MM.1S (cell line): ENCODE results near the gene SNRPB2.

ENCODE experiments used
- DNase-seq: peaks from one replicate; pipeline ENCODE4 v3.0.0-alpha.2; 2015
- H2AFZ ChIP-seq: fragments of 300-600 bp; sonication (generic); 2 replicates; pipeline ENCODE4 v1.6.0; 2016; ENCODE audit warnings: antibody characterized with exemption, low read length
- H3F3A ChIP-seq: fragments of 300-600 bp; sonication (generic); 2 replicates; pipeline ENCODE4 v1.6.1; 2016; ENCODE audit warnings: mild to moderate bottlenecking, antibody characterized with exemption, low read length, moderate library complexity, mixed read lengths; ENCODE audit not compliant: insufficient read depth
- H3K27ac ChIP-seq: fragments of 300-600 bp; sonication (generic); 2 replicates; pipeline ENCODE4 v1.5.1; 2016; ENCODE audit warnings: mild to moderate bottlenecking, low read length
- H3K27me3 ChIP-seq: fragments of 300-600 bp; sonication (generic); replicated peaks from 2 replicates; pipeline ENCODE4 v1.6.0; 2016; ENCODE audit warnings: low read length; ENCODE audit not compliant: insufficient read depth
- H3K36me3 ChIP-seq: fragments of 300-600 bp; sonication (generic); replicated peaks from 2 replicates; pipeline ENCODE4 v1.6.1; 2016; ENCODE audit warnings: mild to moderate bottlenecking, low read length, mixed read lengths; ENCODE audit not compliant: insufficient read depth
- H3K4me1 ChIP-seq: fragments of 300-600 bp; sonication (generic); 2 replicates; pipeline ENCODE4 v1.6.1; 2016; ENCODE audit warnings: low read length, mixed read lengths
- H3K4me2 ChIP-seq: fragments of 300-600 bp; sonication (generic); 2 replicates; pipeline ENCODE4 v1.6.0; 2016; ENCODE audit warnings: low read depth, low read length
- H3K4me3 ChIP-seq: fragments of 300-600 bp; sonication (generic); 2 replicates; pipeline ENCODE4 v1.5.1; 2016; ENCODE audit warnings: low read length, mixed read lengths
- H3K79me2 ChIP-seq: fragments of 300-600 bp; sonication (generic); 2 replicates; pipeline ENCODE4 v1.6.1; 2016; ENCODE audit warnings: mixed run types, low read length, mixed read lengths
- H3K9ac ChIP-seq: fragments of 300-600 bp; sonication (generic); 2 replicates; pipeline ENCODE4 v1.6.1; 2016; ENCODE audit warnings: low read length, mixed read lengths
- H3K9me2 ChIP-seq: fragments of 300-600 bp; sonication (generic); replicated peaks from 2 replicates; pipeline ENCODE4 v1.6.1; 2016; ENCODE audit warnings: mild to moderate bottlenecking, low read length, mixed read lengths; ENCODE audit not compliant: insufficient read depth
- H3K9me3 ChIP-seq: fragments of 300-600 bp; sonication (generic); replicated peaks from 2 replicates; pipeline ENCODE4 v1.6.1; 2016; ENCODE audit warnings: mild to moderate bottlenecking, low read length, mixed read lengths; ENCODE audit not compliant: insufficient read depth
- H4K20me1 ChIP-seq: fragments of 300-600 bp; sonication (generic); 2 replicates; pipeline ENCODE4 v1.6.1; 2016; ENCODE audit warnings: mild to moderate bottlenecking, low read length, moderate library complexity, mixed read lengths; ENCODE audit not compliant: insufficient read depth
- EZH2 ChIP-seq: fragments of 300-600 bp; sonication (generic); optimal IDR thresholded peaks from 2 replicates; pipeline ENCODE3; 2017; ENCODE audit warnings: low read depth, mild to moderate bottlenecking, antibody characterized with exemption, low read length, mixed read lengths
- EZH2phosphoT487 ChIP-seq: fragments of 300-600 bp; sonication (generic); IDR thresholded peaks from 2 replicates; pipeline ENCODE4 v1.6.1; 2018; ENCODE audit warnings: antibody characterized with exemption, low read length
- TF ChIP-seq, protein P1 (sequence below): fragments of 300-600 bp; sonication (generic); IDR thresholded peaks from 2 replicates; pipeline ENCODE4 v1.5.1; 2016; ENCODE audit warnings: antibody characterized with exemption, low read length, mixed read lengths

The SNRPB2 gene

DNA sequence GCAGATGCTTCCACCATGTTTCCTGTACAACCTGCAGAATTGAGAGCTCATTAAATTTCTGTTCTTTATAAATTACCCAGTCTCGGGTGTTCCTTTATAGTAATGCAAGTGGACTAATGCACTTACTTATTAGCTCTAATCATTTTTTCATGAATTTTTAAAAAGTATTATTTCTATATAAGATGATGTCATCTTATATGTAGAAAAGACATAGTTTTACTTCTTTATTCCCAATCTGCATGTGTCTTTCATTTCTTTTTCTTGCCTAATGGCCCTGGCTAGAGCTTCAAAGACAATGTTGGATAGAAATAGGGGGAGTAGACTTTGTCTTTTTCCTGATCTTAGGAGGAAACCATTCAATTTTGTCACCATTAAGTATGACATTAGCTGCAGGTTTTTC lies 46.1 kb downstream of the SNRPB2 start:
- H3K4me3 ChIP-seq, result no peak overlapping the region
- no peaks in the 10 kb centered on the region for H3K36me3 ChIP-seq
- H3K4me2 ChIP-seq, result no peak overlapping the region
- H3F3A ChIP-seq, result no peaks in the 10 kb centered on the region
- no peak overlapping the region for H3K27ac ChIP-seq
- TF ChIP-seq EZH2 (no peak), EZH2phosphoT487 (no peak)
- TF ChIP-seq, protein P1, sequence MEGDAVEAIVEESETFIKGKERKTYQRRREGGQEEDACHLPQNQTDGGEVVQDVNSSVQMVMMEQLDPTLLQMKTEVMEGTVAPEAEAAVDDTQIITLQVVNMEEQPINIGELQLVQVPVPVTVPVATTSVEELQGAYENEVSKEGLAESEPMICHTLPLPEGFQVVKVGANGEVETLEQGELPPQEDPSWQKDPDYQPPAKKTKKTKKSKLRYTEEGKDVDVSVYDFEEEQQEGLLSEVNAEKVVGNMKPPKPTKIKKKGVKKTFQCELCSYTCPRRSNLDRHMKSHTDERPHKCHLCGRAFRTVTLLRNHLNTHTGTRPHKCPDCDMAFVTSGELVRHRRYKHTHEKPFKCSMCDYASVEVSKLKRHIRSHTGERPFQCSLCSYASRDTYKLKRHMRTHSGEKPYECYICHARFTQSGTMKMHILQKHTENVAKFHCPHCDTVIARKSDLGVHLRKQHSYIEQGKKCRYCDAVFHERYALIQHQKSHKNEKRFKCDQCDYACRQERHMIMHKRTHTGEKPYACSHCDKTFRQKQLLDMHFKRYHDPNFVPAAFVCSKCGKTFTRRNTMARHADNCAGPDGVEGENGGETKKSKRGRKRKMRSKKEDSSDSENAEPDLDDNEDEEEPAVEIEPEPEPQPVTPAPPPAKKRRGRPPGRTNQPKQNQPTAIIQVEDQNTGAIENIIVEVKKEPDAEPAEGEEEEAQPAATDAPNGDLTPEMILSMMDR, result no peak
- H4K20me1 ChIP-seq, result no peaks in the 10 kb centered on the region
- no peaks in the 10 kb centered on the region for H3K27me3 ChIP-seq
- no peaks in the 10 kb centered on the region for H3K4me1 ChIP-seq
- H2AFZ ChIP-seq, result no peak overlapping the region
- no peak overlapping the region for H3K9ac ChIP-seq
- no peak for DNase-seq
- H3K9me2 ChIP-seq, result no peaks in the 10 kb centered on the region
- no peaks in the 10 kb centered on the region for H3K79me2 ChIP-seq
- H3K9me3 ChIP-seq, result no peaks in the 10 kb centered on the region

DNA sequence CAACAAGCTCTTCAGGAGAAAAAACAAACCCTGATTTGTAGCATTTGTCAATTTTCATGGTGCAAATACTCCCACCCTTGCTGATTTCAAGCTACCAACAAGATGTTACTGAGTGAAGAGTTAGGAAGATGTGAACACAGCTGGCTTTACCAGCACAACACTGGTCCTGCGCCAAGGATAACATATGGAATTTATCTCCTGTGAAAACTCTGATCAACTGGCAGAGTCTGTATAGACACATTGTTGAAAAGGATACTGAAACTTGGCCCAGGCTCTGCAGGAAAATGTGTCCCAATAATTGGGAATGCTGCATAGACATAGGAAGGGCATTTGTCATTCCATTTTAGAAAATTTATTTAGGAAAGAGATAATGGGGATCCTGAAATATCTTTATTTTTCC lies 47.3 kb downstream of the SNRPB2 start:
- H3K9me2 ChIP-seq, result no peaks in the 10 kb centered on the region
- DNase-seq, result no peak
- H3K9me3 ChIP-seq, result no peaks in the 10 kb centered on the region
- no peak overlapping the region for H2AFZ ChIP-seq
- no peak overlapping the region for H3K4me2 ChIP-seq
- H3F3A ChIP-seq, result no peaks in the 10 kb centered on the region
- no peak for TF ChIP-seq EZH2
- TF ChIP-seq EZH2phosphoT487, result no peak
- TF ChIP-seq, protein P1, result no peak
- H4K20me1 ChIP-seq, result no peaks in the 10 kb centered on the region
- no peak overlapping the region for H3K27ac ChIP-seq
- H3K27me3 ChIP-seq, result no peaks in the 10 kb centered on the region
- no peak overlapping the region for H3K9ac ChIP-seq
- H3K36me3 ChIP-seq, result no peaks in the 10 kb centered on the region
- H3K4me1 ChIP-seq, result no peaks in the 10 kb centered on the region
- H3K79me2 ChIP-seq, result no peaks in the 10 kb centered on the region
- H3K4me3 ChIP-seq, result no peak overlapping the region

DNA sequence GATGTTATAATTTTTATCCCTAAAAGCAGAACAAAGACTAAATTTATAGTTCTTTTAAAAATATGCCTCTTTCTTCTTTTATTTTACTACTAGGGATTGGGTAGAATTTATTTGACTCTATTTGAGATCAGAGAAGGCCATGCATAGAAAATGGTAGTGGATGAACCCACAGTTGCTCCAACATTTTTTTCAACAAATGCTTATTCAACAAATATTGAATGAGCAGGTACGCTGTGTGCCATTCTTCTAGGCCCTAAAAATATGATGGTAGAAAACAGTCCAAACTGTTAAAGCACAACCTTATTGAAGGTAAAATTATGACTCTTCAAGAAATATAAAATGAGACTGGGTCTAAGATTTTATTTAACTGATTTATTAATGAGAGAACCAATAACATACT lies 48.3 kb downstream of the SNRPB2 start:
- H3K27ac ChIP-seq, result no peak overlapping the region
- no peak overlapping the region for H2AFZ ChIP-seq
- no peak for DNase-seq
- no peak overlapping the region for H3K4me2 ChIP-seq
- H3K4me1 ChIP-seq, result no peaks in the 10 kb centered on the region
- H3K4me3 ChIP-seq, result no peak overlapping the region
- no peaks in the 10 kb centered on the region for H3K79me2 ChIP-seq
- H3K36me3 ChIP-seq, result no peaks in the 10 kb centered on the region
- no peak overlapping the region for H3K9ac ChIP-seq
- H3F3A ChIP-seq, result no peaks in the 10 kb centered on the region
- H3K27me3 ChIP-seq, result no peaks in the 10 kb centered on the region
- no peaks in the 10 kb centered on the region for H4K20me1 ChIP-seq
- no peaks in the 10 kb centered on the region for H3K9me3 ChIP-seq
- TF ChIP-seq, protein P1, result no peak
- TF ChIP-seq EZH2 (no peak), EZH2phosphoT487 (no peak)
- no peaks in the 10 kb centered on the region for H3K9me2 ChIP-seq
